NB4 (cell line): ENCODE results near the gene SYTL5.

Source experiments
- CTCF ChIP-seq: IDR thresholded peaks from one replicate; pipeline ENCODE4 v1.5.1; 2012; ENCODE audit warnings: low read depth, low read length
- POLR2A ChIP-seq: IDR thresholded peaks from 2 replicates; pipeline ENCODE4 v1.6.1; 2011; ENCODE audit warnings: mild to moderate bottlenecking; ENCODE audit not compliant: insufficient read length; ENCODE audit errors: extremely low read depth

- no peak for TF ChIP-seq CTCF
- no peak for TF ChIP-seq POLR2A
These were observed 73.1 kb downstream of the SYTL5 start for GRCh38 chrX:38079463-38079862.
